NCI-H187 treated with DMSO at 0.1 percent for 48 hours (cell line): ENCODE measurements around the gene KCNK16.

Source experiments
- DNase-seq: peaks from one replicate; lab custom pipeline; 2025; lab: John Stamatoyannopoulos, UW

KCNK16 gene

DNA sequence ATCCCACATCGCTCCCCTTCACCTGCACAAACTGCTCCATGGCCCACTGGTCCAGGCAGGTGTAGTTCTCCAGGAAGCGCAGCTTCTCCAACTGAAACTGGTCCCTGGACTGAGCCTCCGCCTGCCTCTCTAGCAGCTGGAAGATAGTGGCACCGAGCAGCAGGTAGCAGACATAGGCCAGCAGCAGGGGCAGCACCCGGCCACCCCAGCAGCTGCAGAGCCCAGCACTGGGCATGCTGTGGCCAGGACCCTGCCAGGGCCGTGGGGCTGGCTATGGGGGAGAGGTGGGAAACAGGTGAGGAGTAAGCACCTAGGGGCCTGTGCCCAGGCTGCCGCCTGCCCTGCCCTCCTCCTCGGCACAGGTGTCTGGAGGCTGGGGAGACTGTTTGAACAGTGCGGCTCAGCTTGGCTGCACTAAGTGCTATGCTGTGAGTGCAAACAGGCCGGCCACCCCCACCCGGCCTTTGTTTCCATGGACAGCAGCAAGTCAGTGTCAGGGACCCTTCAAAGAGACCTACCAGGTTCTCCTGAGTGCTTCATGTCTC lies at the start of gene KCNK16:
Gene KCNK16 (minus strand): TSS at position 397 of the 545 bp plus-strand sequence. CDS start 162 bp downstream, at position 235.
- DNase-seq, result no peak

- DNase-seq, result no peak
Measured at GRCh38 chr6:39370390-39370789, 47.9 kb upstream of the KCNK16 start.

- DNase-seq, result no peak
Measured at GRCh38 chr6:39369987-39370386, 47.5 kb upstream of the KCNK16 start.

- no peak for DNase-seq
Measured at GRCh38 chr6:39367700-39368099, 45.2 kb upstream of the KCNK16 start.

- DNase-seq, result no peak
Measured at GRCh38 chr6:39366931-39367618, 44.6 kb upstream of the KCNK16 start.

GRCh38 chr6:39365281-39366074 lies 43.0 kb upstream of the KCNK16 start:
- no peak for DNase-seq

DNA sequence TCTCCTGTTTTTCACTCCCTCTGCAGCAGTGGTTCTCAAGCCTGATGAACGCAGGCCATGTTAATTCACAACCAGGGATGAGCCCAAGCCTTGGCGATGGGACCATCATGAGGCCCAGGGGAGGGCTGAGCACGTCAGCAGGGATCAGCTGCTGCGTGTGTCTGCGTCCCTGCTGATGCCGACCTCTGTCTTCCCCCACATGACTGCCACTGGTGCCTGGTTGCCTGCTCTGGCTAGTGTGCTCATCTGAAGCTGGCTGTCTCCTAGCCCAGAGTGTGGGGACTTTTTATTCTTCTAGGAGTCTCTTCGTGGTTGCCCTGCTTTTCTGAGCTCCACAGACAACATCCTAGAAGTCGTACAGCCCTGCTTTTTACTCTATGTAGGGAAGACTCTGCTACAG lies 40.8 kb upstream of the KCNK16 start:
- no peak for DNase-seq

GRCh38 chr6:39362487-39362865 lies 40.0 kb upstream of the KCNK16 start:
- no peak for DNase-seq

GRCh38 chr6:39361657-39362486 lies 39.4 kb upstream of the KCNK16 start:
- DNase-seq, result no peak

DNA sequence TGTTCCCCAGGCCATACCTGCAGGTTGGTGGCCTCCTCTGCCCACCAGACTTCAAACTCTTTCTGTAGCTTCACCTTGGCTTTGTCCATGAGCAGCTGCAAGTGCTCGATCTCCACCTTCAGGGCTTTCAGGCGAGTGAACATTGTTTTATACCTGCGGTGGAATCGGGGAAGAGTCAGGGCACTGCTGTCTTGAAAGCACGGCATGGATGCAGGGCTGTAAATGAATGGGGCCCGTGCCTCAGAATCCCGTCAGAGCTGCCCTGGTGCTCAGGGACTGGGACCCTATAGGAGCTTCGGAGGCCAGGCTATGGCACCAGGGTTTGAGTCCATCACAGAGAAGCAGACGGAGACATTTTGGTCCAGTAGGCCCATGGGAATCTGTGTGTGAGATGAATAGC lies 37.9 kb upstream of the KCNK16 start:
- no peak for DNase-seq

DNA sequence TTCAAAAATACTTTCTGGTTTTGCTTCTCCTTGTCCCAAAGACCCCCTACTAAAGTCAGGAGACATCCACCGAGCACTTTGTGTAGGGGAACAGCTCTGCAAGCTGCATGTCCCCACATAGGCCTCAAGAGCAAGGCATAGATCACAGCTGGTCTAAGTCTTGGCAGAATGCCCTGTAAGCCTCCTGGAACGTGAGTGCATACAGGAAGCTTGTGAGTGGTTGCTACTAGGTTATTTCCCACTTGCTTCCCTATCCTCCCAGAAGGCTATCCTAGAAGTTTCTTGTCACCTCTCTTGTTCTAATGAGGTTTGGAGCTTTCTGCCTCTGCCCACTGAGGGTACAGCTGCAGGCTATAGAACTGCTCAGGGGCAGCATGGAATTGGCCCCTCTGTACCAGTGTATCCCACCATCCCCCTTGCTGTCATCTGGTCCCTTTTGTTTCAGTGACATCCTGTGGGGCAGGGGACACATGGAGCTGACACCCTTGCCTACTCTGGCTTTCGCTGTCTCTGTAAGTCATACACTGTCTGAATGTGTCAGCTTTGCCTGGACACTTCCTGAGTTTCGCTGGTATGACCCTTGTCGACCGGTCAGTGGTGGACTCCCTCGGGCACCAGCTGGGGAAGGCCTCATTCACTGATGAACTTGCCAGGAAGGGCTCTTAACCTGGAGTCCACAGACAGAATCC lies 35.6 kb upstream of the KCNK16 start:
- DNase-seq, result no peak

GRCh38 chr6:39353698-39354315 lies 31.3 kb upstream of the KCNK16 start:
- no peak for DNase-seq

- DNase-seq, result no peak
Measured at GRCh38 chr6:39350723-39351505, 28.4 kb upstream of the KCNK16 start.

- no peak for DNase-seq
Measured at GRCh38 chr6:39348740-39349139, 26.2 kb upstream of the KCNK16 start.

- DNase-seq, result no peak
Measured at GRCh38 chr6:39347906-39348585, 25.5 kb upstream of the KCNK16 start.

GRCh38 chr6:39347206-39347605 lies 24.7 kb upstream of the KCNK16 start:
- peak; percentile 60 for DNase-seq

DNA sequence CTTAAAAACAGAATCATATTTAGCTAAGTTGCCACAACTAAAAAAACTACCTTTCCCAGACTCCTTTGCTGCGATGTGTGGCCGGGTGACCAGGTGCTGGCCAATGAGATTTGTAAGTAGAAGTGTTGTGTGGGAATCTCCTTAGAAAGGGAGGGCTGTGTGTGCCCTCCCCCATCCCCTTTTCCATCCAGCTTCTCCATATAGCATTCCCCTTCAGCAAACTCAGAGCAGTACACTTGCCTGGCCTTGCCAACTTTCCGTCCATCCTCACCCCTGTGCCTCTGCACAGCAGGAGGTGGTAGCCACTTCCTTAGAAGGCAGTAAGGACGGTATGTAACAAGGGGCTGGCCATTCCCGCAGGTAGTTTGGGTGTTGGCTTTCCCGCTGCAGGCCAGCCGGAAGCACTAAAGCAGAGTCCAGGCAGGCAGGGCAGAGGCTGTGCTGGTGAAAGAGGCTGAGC lies 22.3 kb upstream of the KCNK16 start:
- DNase-seq, result no peak

DNA sequence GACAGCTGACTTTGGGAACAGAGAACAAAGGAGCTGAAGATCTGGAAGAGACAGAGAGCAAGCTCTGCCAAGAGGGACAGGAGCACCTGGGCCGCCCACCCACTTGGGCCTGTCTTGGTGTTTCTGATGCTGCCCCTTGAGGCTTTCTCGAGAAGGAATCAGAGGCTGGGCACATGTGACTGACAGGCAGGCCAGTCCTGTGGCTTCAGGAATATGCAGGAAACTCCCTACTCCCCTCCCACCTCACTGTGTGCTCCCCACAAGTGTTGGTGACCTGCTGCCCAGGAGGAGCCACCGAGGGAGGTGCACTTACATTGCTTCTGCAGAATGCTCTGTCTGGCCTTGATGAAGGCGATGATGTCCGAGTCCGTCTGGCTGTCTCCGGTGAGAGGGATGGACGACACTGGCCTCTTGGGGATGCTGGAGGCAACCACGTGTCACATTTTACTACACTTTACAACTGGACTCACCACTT lies 20.9 kb upstream of the KCNK16 start:
- DNase-seq, result no peak

DNA sequence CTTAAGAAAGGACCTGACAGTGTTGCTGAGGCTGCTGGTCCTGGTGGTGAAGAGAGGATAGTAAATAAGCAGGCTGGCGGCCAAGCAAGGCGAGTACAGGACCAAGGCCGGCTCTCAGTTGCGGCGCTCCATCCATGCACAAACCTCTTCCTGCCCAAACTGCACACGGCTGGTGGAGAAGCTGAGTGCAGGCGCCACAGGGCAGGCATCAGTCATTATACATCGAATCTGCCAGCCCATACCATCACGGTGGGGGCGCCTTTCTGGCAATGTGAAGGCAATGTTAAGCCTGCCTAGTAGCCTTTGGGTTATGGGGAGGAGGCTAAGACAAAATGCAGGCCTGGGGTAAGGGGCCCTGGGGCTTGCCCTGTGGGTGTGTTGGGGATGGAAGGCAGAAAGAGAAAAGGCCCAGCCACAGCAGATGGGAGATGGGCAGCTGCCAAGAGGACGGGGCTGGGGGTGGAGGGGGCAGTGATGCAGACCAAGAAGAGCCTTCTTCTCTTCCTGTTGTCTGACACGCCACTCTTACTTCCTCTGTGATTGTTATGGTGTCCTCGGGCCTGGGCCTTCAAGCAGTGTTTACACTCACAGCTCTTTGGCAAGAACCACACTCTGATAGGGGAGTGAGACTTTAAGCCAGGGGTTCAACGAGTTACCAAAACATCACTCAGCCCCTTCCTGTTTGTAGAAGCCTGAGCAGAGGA lies 20.3 kb upstream of the KCNK16 start:
- no peak for DNase-seq
